Keratinocyte (primary cell): Measurements from ENCODE around the gene HES3. TPM values are rescaled to one million over a fixed set of nuclear protein-coding genes. Genes with fewer than 3 reads are reported as not detected.
A peak's percentile ranks its signal among the peaks of the same experiment; 100 is the strongest.

Source experiments
- DNase-seq: peaks from one replicate; pipeline ENCODE4 v3.0.0-alpha.2; 2011; ENCODE audit warnings: low read depth, missing footprints, low spot score
- FAIRE-seq: peaks from 2 replicates; lab custom pipeline; 2011; peaks lifted over from hg19 to GRCh38; lab: Jason Lieb, UNC
- H2AFZ ChIP-seq: 2 replicates; pipeline ENCODE4 v1.6.0; 2012; ENCODE audit warnings: low read length, control low read depth, inconsistent platforms; ENCODE audit not compliant: control insufficient read depth
- H3K27ac ChIP-seq: 2 replicates; pipeline ENCODE4 v1.5.1; 2011; ENCODE audit warnings: low read length; ENCODE audit not compliant: control insufficient read depth, insufficient read depth
- H3K27me3 ChIP-seq: 3 replicates; pipeline ENCODE4 v1.6.0; 2011; ENCODE audit warnings: low read length; ENCODE audit not compliant: control insufficient read depth, insufficient read depth; ENCODE audit errors: extremely low read depth
- H3K36me3 ChIP-seq, 2 experiments: 2 replicates in 1 of 2; 3 replicates in 1 of 2; pipeline ENCODE4 v1.5.1; 2011; ENCODE audit warnings: low read length in 2 of 2, mild to moderate bottlenecking in 1 of 2; ENCODE audit not compliant: control insufficient read depth in 2 of 2, insufficient read depth in 2 of 2; ENCODE audit errors: extremely low read depth in 1 of 2
- H3K4me1 ChIP-seq: 3 replicates; pipeline ENCODE4 v1.5.1; 2011; ENCODE audit warnings: low read length; ENCODE audit not compliant: control insufficient read depth, insufficient read depth; ENCODE audit errors: extremely low read depth
- H3K4me2 ChIP-seq: 3 replicates; pipeline ENCODE4 v1.6.0; 2011; ENCODE audit warnings: low read depth, low read length; ENCODE audit not compliant: control insufficient read depth, insufficient read depth; ENCODE audit errors: extremely low read depth
- H3K4me3 ChIP-seq, 3 experiments: fragments of 200-600 bp in 1 of 3; sonication (generic) in 1 of 3; 2 replicates in 2 of 3; 3 replicates in 1 of 3; pipeline ENCODE4 v1.5.1; 2011 to 2016; ENCODE audit warnings: low read length in 3 of 3, mild to moderate bottlenecking in 3 of 3, control low read depth in 2 of 3, inconsistent platforms in 1 of 3, low read depth in 1 of 3, mixed read lengths in 1 of 3, mixed run types in 1 of 3, moderate library complexity in 1 of 3; ENCODE audit not compliant: control insufficient read depth in 2 of 3, insufficient read depth in 2 of 3; ENCODE audit errors: extremely low read depth in 1 of 3
- H3K79me2 ChIP-seq: 2 replicates; pipeline ENCODE4 v1.6.0; 2012; ENCODE audit warnings: low read length; ENCODE audit not compliant: control insufficient read depth, insufficient read depth
- H3K9ac ChIP-seq: 3 replicates; pipeline ENCODE4 v1.6.0; 2011; ENCODE audit warnings: low read length; ENCODE audit not compliant: control insufficient read depth, insufficient read depth; ENCODE audit errors: extremely low read depth
- H3K9me1 ChIP-seq: 3 replicates; pipeline ENCODE4 v1.6.0; 2011; ENCODE audit warnings: low read length; ENCODE audit not compliant: control insufficient read depth, insufficient read depth; ENCODE audit errors: extremely low read depth
- H3K9me3 ChIP-seq: 2 replicates; pipeline ENCODE4 v1.5.1; 2012; ENCODE audit warnings: low read depth, low read length; ENCODE audit not compliant: control insufficient read depth
- H4K20me1 ChIP-seq: 3 replicates; pipeline ENCODE4 v1.6.0; 2011; ENCODE audit warnings: low read length; ENCODE audit not compliant: control insufficient read depth, insufficient read depth; ENCODE audit errors: extremely low read depth
- CTCF ChIP-seq, 3 experiments: IDR thresholded peaks in 1 of 3; conservative IDR thresholded peaks in 1 of 3; optimal IDR thresholded peaks in 1 of 3; 2 replicates in 2 of 3; 3 replicates in 1 of 3; pipeline versions ENCODE3 to v1.5.1; 2011; ENCODE audit warnings: low read length in 3 of 3, mild to moderate bottlenecking in 3 of 3, moderate library complexity in 2 of 3, control low read depth in 1 of 3, inconsistent platforms in 1 of 3; ENCODE audit not compliant: insufficient read depth in 2 of 3; ENCODE audit errors: extremely low read depth in 1 of 3
- EZH2 ChIP-seq: IDR thresholded peaks from one replicate; pipeline ENCODE4 v1.6.1; 2012; ENCODE audit warnings: inconsistent platforms, mild to moderate bottlenecking, low read length, moderate library complexity
- dilution Hi-C: fragments of 300-500 bp; cut with MboI; formaldehyde crosslinking; loops from one replicate; pipeline ENCODE4 v1.7.0; 2020; ENCODE audit warnings: low sequenced_read_pairs; ENCODE audit not compliant: extremely low pct_ligation_motif_present
- polyA plus RNA-seq, 5 experiments: library from polyadenylated mRNA; depleted of rRNA in 3 of 5; stranded (reverse) in 3 of 5; stranded (forward) in 1 of 5; unstranded in 1 of 5; fragments of >200 nt; gene quantifications; 1 replicate in 1 of 5; 2 replicates in 3 of 5; 3 replicates in 1 of 5; pipeline versions ENCODE4 v1.2.1 to v1.2.3, GENCODE V29; 2011 to 2012; ENCODE audit warnings: missing spikeins in 2 of 5, low read depth in 1 of 5, low replicate concordance in 1 of 5

Gene HES3
- polyA plus RNA-seq, 1 donor (not counting 4 experiments of a cell fraction or from before 2014, with no cell fraction given), result not detected

GRCh38 chr1:6198646-6199297 lies 45.2 kb upstream of the HES3 start:
- peak overlapping the region; percentile 97 for H3K4me2 ChIP-seq
- H2AFZ ChIP-seq, result no peak overlapping the region
- DNase-seq, result no peak
- peak overlapping the region; percentile 99 for H3K9ac ChIP-seq
- peak overlapping the region; percentile 93 for H3K27ac ChIP-seq
- no peaks in the 10 kb centered on the region for H3K27me3 ChIP-seq
- no peak for FAIRE-seq
- H3K9me3 ChIP-seq, result no peaks in the 10 kb centered on the region
- TF ChIP-seq CTCF (optimal IDR thresholded peaks at IDR 0.05 in 1 of 3, IDR thresholded peaks at IDR 0.05 in 1 of 3, conservative IDR thresholded peaks at IDR 0.05 in 1 of 3; ENCODE audit: extremely low read depth in 1 of 3, insufficient read depth in 2 of 3, low read length in 3 of 3) (no peak), EZH2 (no peak)
- H3K9me1 ChIP-seq, result peaks cover 3% of the 10 kb centered on the region
- H3K79me2 ChIP-seq, result peaks cover 53% of the 10 kb centered on the region
- H3K36me3 ChIP-seq, result peaks cover 17 to 22% of the 10 kb centered on the region in 2 experiments
- peaks cover 7% of the 10 kb centered on the region for H4K20me1 ChIP-seq
- dilution Hi-C loops, result no loop called here
- H3K4me1 ChIP-seq, result peaks cover 19% of the 10 kb centered on the region
- peak overlapping the region; percentile 93 to 99 (median 98) for H3K4me3 ChIP-seq

- H3K9me3 ChIP-seq, result no peaks in the 10 kb centered on the region
- peaks cover 3% of the 10 kb centered on the region for H3K9me1 ChIP-seq
- peak; percentile 73 for FAIRE-seq
- H3K4me3 ChIP-seq, result peak within 1 kb of the TSS; percentile 93 to 99 (median 98)
- H3K4me1 ChIP-seq, result peaks cover 19% of the 10 kb centered on the region
- TF ChIP-seq EZH2, result no peak
- peaks cover 7% of the 10 kb centered on the region for H4K20me1 ChIP-seq
- H3K27ac ChIP-seq, result peak within 1 kb of the TSS; percentile 93
- peak within 1 kb of the TSS; percentile 97 for H3K4me2 ChIP-seq
- H3K27me3 ChIP-seq, result no peaks in the 10 kb centered on the region
- dilution Hi-C loops, result no loop called here
- H2AFZ ChIP-seq, result peak within 1 kb of the TSS; percentile 80
- DNase-seq, result peak; percentile 87
- peaks cover 14 to 16% of the 10 kb centered on the region in 2 experiments for H3K36me3 ChIP-seq
- peaks cover 46% of the 10 kb centered on the region for H3K79me2 ChIP-seq
- H3K9ac ChIP-seq, result peak within 1 kb of the TSS; percentile 99
Measured at GRCh38 chr1:6199298-6200187, 44.4 kb upstream of the HES3 start, which contains the start of gene RPL22. Gene RPL22, minus strand, starts transcription at chr1:6199595. Its CDS starts 22 bp downstream, at chr1:6199573.
